ENCODE results near the gene CADM4. TPM values are rescaled to one million over a fixed set of nuclear protein-coding genes. Genes with fewer than 3 reads are reported as not detected.

The CADM4 gene
- 0.12 and 0.65 TPM in 2 replicates for total RNA-seq

GRCh38 chr19:43639519-43640423 is at the start of gene CADM4:
Gene CADM4 (minus strand): TSS chr19:43639850. CDS start chr19:43639790, 60 bp downstream.

GRCh38 chr19:43619262-43620060 is 20.2 kb downstream of the CADM4 start, which contains the start of gene ZNF428:
Gene ZNF428 (minus strand): TSS chr19:43619629. CDS start chr19:43614304, 5,325 bp downstream.

GRCh38 chr19:43611788-43612187 is 27.9 kb downstream of the CADM4 start, which contains the start of gene SRRM5:
Gene SRRM5 (plus strand): TSS chr19:43612088. CDS start chr19:43612122, 34 bp downstream.

GRCh38 chr19:43595999-43596841 is 43.4 kb downstream of the CADM4 start, which contains the start of the genes IRGQ and ZNF576:
Gene IRGQ (minus strand): TSS chr19:43596134. CDS start chr19:43595338, 796 bp downstream.
Gene ZNF576 (plus strand): TSS chr19:43596595. CDS start chr19:43597109, 514 bp downstream.

GRCh38 chr19:43575156-43575950 is 64.3 kb downstream of the CADM4 start, which contains the start of the genes PINLYP and XRCC1:
Gene PINLYP (plus strand): TSS chr19:43575801. CDS start chr19:43577192, 1,391 bp downstream.
Gene XRCC1 (minus strand): TSS chr19:43575527. CDS start chr19:43575458, 69 bp downstream.

Small RNA genes within 50 kb of the gene (small RNA-seq; reads per million reads assigned to genes)
- gene RN7SL368P: not detected

Other genes with a start within 250 kb of the CADM4 start
- not detected in 2 replicates for gene TEX101, start 225.0 kb downstream of the CADM4 start, total RNA-seq
- gene LYPD3, start 174.2 kb downstream of the CADM4 start, total RNA-seq: 0.32 and 0.36 TPM in 2 replicates
- gene PHLDB3, start 135.1 kb downstream of the CADM4 start, total RNA-seq: 11.0 and 14.3 TPM in 2 replicates
- 46.4 and 80.8 TPM in 2 replicates for gene ETHE1, start 112.6 kb downstream of the CADM4 start, total RNA-seq
- gene ZNF575, start 106.7 kb downstream of the CADM4 start, total RNA-seq: 0.32 TPM in 1 of 2 replicates, not detected in the other
- gene XRCC1, start 64.3 kb downstream of the CADM4 start, total RNA-seq: 13.1 and 18.8 TPM in 2 replicates
- 3.0 and 3.6 TPM in 2 replicates for gene PINLYP, start 64.0 kb downstream of the CADM4 start, total RNA-seq
- gene IRGQ, start 43.7 kb downstream of the CADM4 start, total RNA-seq: 19.9 and 24.2 TPM in 2 replicates
- 8.8 and 11.1 TPM in 2 replicates for gene ZNF576, start 43.3 kb downstream of the CADM4 start, total RNA-seq
- 0.24 TPM in 1 of 2 replicates, not detected in the other for gene SRRM5, start 27.8 kb downstream of the CADM4 start, total RNA-seq
- gene ZNF428, start 20.2 kb downstream of the CADM4 start, total RNA-seq: 20.2 and 25.6 TPM in 2 replicates
- gene PLAUR, start 30.3 kb upstream of the CADM4 start, total RNA-seq: 61.3 and 73.6 TPM in 2 replicates
- not detected in 2 replicates for gene IRGC, start 76.2 kb upstream of the CADM4 start, total RNA-seq
- gene SMG9, start 115.1 kb upstream of the CADM4 start, total RNA-seq: 16.8 and 19.8 TPM in 2 replicates
- gene KCNN4, start 141.1 kb upstream of the CADM4 start, total RNA-seq: 6.0 and 6.4 TPM in 2 replicates
- gene LYPD5, start 162.6 kb upstream of the CADM4 start, total RNA-seq: 0.24 and 0.65 TPM in 2 replicates
- 13.7 and 21.3 TPM in 2 replicates for gene ZNF283, start 187.5 kb upstream of the CADM4 start, total RNA-seq
- gene ZNF404, start 244.1 kb upstream of the CADM4 start, total RNA-seq: 2.4 and 3.8 TPM in 2 replicates

All from hair follicle dermal papilla cell (primary cell).